Panc1 (cell line): ENCODE results near the gene OR8G5. TPM values are rescaled to one million over a fixed set of nuclear protein-coding genes. Genes with fewer than 3 reads are reported as not detected.

ENCODE experiments used
- ATAC-seq: fragments of 200-7000 bp; cut with Tn5 transposase; 2 replicates; pipeline ENCODE4 v1.9.1; 2020; ENCODE audit warnings: mild to moderate bottlenecking, moderate library complexity
- BruUV-seq: library from RNA; stranded (reverse); fragments of 400-500 nt; replicated peaks from 2 replicates; lab custom pipeline; 2021; lab: Mats Ljungman, UMichigan
- CTCF ChIA-PET: fragments of 300-600 bp; sonication (Branson Sonifier 250); formaldehyde crosslinking; loops from one replicate; lab custom pipeline; 2022; ENCODE audit warnings: antibody characterized with exemption; lab: Charles Lee
- POLR2A ChIA-PET: fragments of 300-600 bp; sonication (Branson Sonifier 250); formaldehyde crosslinking; loops from one replicate; lab custom pipeline; 2022; ENCODE audit warnings: antibody characterized with exemption; lab: Charles Lee
- DNase-seq: peaks from one replicate; pipeline ENCODE4 v3.0.0-alpha.2; 2010; ENCODE audit warnings: low read depth, low spot score
- H3K27ac ChIP-seq: 2 replicates; pipeline ENCODE4 v1.5.1; 2011; ENCODE audit warnings: mild to moderate bottlenecking, low read length, inconsistent platforms
- H3K27me3 ChIP-seq: fragments of 200-500 bp; sonication (Bioruptor generic); 2 replicates; pipeline ENCODE4 v1.6.0; 2014; ENCODE audit warnings: low read length, inconsistent platforms; ENCODE audit not compliant: control insufficient read depth, insufficient read depth
- H3K36me3 ChIP-seq: fragments of 200-500 bp; sonication (Bioruptor generic); 2 replicates; pipeline ENCODE4 v1.5.1; 2014; ENCODE audit warnings: inconsistent platforms, mild to moderate bottlenecking, low read length, moderate library complexity; ENCODE audit not compliant: control insufficient read depth, insufficient read depth
- H3K4me1 ChIP-seq: 2 replicates; pipeline ENCODE4 v1.5.1; 2011; ENCODE audit warnings: inconsistent platforms, mild to moderate bottlenecking, low read length, moderate library complexity; ENCODE audit not compliant: control insufficient read depth, insufficient read depth
- H3K4me3 ChIP-seq, 2 experiments: 2 replicates each; pipeline ENCODE4 v1.5.1; 2011 to 2012; ENCODE audit warnings: low read depth in 2 of 2, low read length in 2 of 2, mild to moderate bottlenecking in 2 of 2, inconsistent platforms in 1 of 2, moderate library complexity in 1 of 2
- H3K9me3 ChIP-seq: fragments of 200-500 bp; sonication (Bioruptor generic); 2 replicates; pipeline ENCODE4 v1.5.1; 2014; ENCODE audit warnings: low read depth, mild to moderate bottlenecking, inconsistent platforms, low read length, moderate library complexity; ENCODE audit not compliant: control insufficient read depth, insufficient read depth
- CTCF ChIP-seq: fragments of 450-650 bp; IDR thresholded peaks from 2 replicates; pipeline ENCODE4 v1.5.1; 2017; ENCODE audit warnings: mild to moderate bottlenecking
- POLR2AphosphoS5 ChIP-seq: IDR thresholded peaks from 2 replicates; pipeline ENCODE4 v1.6.1; 2012; ENCODE audit warnings: mild to moderate bottlenecking, low read depth, low read length, moderate library complexity
- REST ChIP-seq, 2 experiments: IDR thresholded peaks; 2 replicates each; pipeline ENCODE4 v1.6.1; 2011 to 2012; ENCODE audit warnings: low read depth in 2 of 2, control low read depth in 1 of 2, low read length in 1 of 2, mild to moderate bottlenecking in 1 of 2, moderate library complexity in 1 of 2; ENCODE audit not compliant: insufficient read depth in 1 of 2
- SIN3A ChIP-seq: IDR thresholded peaks from 2 replicates; pipeline ENCODE4 v1.6.1; 2012; ENCODE audit warnings: low read depth, mild to moderate bottlenecking, low read length, moderate library complexity, borderline replicate concordance; ENCODE audit not compliant: insufficient read depth
- TCF7L2 ChIP-seq: IDR thresholded peaks from 2 replicates; pipeline ENCODE4 v1.6.1; 2011; ENCODE audit warnings: mild to moderate bottlenecking, low read depth, low read length, inconsistent platforms
- in situ Hi-C: cut with HindIII; loops from 2 replicates; pipeline ENCODE4 v1.10.0; 2016; ENCODE audit warnings: low sequenced_read_pairs, low pct_unique_long_range_greater_than_20kb
- intact Hi-C: fragments of 100-400 bp; cut with micrococcal nuclease; formaldehyde crosslinking; loops from one replicate; pipeline ENCODE4 v1.10.0; 2022; ENCODE audit not compliant: unreplicated experiment
- total RNA-seq: library from RNA; stranded (reverse); gene quantifications from one replicate; pipeline ENCODE4 v1.2.1, GENCODE V29; 2021; ENCODE audit not compliant: unreplicated experiment

Gene OR8G5
- total RNA-seq, 1 experiment from 2014 or later: not detected

- ChIA-PET CTCF (no interaction called here), POLR2A (no interaction called here)
- H3K27me3 ChIP-seq: no peaks in the 10 kb centered on the region
- H3K9me3 ChIP-seq: no peaks in the 10 kb centered on the region
- TF ChIP-seq REST (IDR thresholded peaks at IDR 0.05; ENCODE audit: insufficient read depth in 1 of 2, low read depth in 2 of 2, low read length in 1 of 2): no peak
- TF ChIP-seq SIN3A: no peak
- no peak for TF ChIP-seq POLR2AphosphoS5
- no peak for TF ChIP-seq CTCF
- TF ChIP-seq TCF7L2: no peak
- intact Hi-C loops (no loop called here), in situ Hi-C loops (no loop called here)
- ATAC-seq (no peak), DNase-seq (no peak)
- no peak overlapping the region for H3K4me3 ChIP-seq
- H3K4me1 ChIP-seq: no peaks in the 10 kb centered on the region
- H3K36me3 ChIP-seq: no peaks in the 10 kb centered on the region
- BruUV-seq: no TSS peak
- H3K27ac ChIP-seq: no peak overlapping the region
Observed at GRCh38 chr11:124296016-124296415, 39.8 kb downstream of the OR8G5 start.

- Histone ChIP-seq H3K27ac (no peak overlapping the region), H3K27me3 (no peaks in the 10 kb centered on the region), H3K9me3 (no peaks in the 10 kb centered on the region), H3K36me3 (no peaks in the 10 kb centered on the region), H3K4me3 (no peak overlapping the region), H3K4me1 (no peaks in the 10 kb centered on the region)
- ChIA-PET POLR2A (no interaction called here), CTCF (no interaction called here)
- in situ Hi-C loops (no loop called here), intact Hi-C loops (no loop called here)
- no peak for ATAC-seq
- BruUV-seq: no TSS peak
- TF ChIP-seq POLR2AphosphoS5 (no peak), SIN3A (no peak), REST (IDR thresholded peaks at IDR 0.05; ENCODE audit: insufficient read depth in 1 of 2, low read depth in 2 of 2, low read length in 1 of 2) (no peak)
- no peak for DNase-seq
Observed at GRCh38 chr11:124297921-124298320, 41.7 kb downstream of the OR8G5 start.
